Progenitor cell of endocrine pancreas (in vitro differentiated cells): ENCODE data around the gene ASCC2. TPM values are rescaled to one million over a fixed set of nuclear protein-coding genes. Genes with fewer than 3 reads are reported as not detected.
"Not testable (repeated sequence)": the region's sequence is repeated elsewhere in the genome, so short reads cannot be mapped to it uniquely, and the experiment has no call there.

ENCODE experiments used
- DNase-seq: peaks from one replicate; pipeline ENCODE4 v3.0.0; 2021; ENCODE audit warnings: low spot score; ENCODE audit not compliant: unreplicated experiment
- H3K27ac Mint-ChIP-seq: 2 replicates; pipeline ENCODE4 v1.8.0; 2021; ENCODE audit warnings: mild to moderate bottlenecking, moderate library complexity, mixed read lengths
- H3K27me3 Mint-ChIP-seq: 2 replicates; pipeline ENCODE4 v1.8.0; 2021; ENCODE audit warnings: mixed read lengths
- H3K36me3 Mint-ChIP-seq: 2 replicates; pipeline ENCODE4 v1.8.0; 2022; ENCODE audit warnings: mixed read lengths; ENCODE audit not compliant: insufficient read depth
- H3K4me1 Mint-ChIP-seq: 2 replicates; pipeline ENCODE4 v1.8.0; 2021; ENCODE audit warnings: low read depth, mixed read lengths
- H3K4me3 Mint-ChIP-seq: 2 replicates; pipeline ENCODE4 v1.8.0; 2021; ENCODE audit warnings: low read depth, mild to moderate bottlenecking, moderate library complexity, mixed read lengths
- H3K9me3 Mint-ChIP-seq: 2 replicates; pipeline ENCODE4 v1.8.0; 2021; ENCODE audit warnings: low read depth, mixed read lengths
- CTCF ChIP-seq: fragments of 200-600 bp; sonication (generic); IDR thresholded peaks from one replicate; pipeline ENCODE4 v1.5.0; 2021; ENCODE audit warnings: antibody characterized with exemption, mild to moderate bottlenecking; ENCODE audit not compliant: unreplicated experiment
- total RNA-seq: library from RNA; stranded (reverse); gene quantifications from 2 replicates; pipeline ENCODE4 v1.2.1, GENCODE V29; 2021

Gene ASCC2
- total RNA-seq, 1 donor from 2014 or later: 56.1 TPM

GRCh38 chr22:29842740-29843139 is 4.7 kb upstream of the ASCC2 start:
- Mint-ChIP-seq H3K4me1 (peaks cover 3% of the 10 kb centered on the region), H3K27ac (no peak overlapping the region), H3K36me3 (no peaks in the 10 kb centered on the region), H3K27me3 (no peaks in the 10 kb centered on the region), H3K9me3 (peaks cover 3% of the 10 kb centered on the region), H3K4me3 (no peak overlapping the region)
- DNase-seq: no peak
- TF ChIP-seq CTCF: no peak

GRCh38 chr22:29842172-29842571 is 4.1 kb upstream of the ASCC2 start:
- no peaks in the 10 kb centered on the region for H3K36me3 Mint-ChIP-seq
- H3K4me1 Mint-ChIP-seq: peaks cover 8% of the 10 kb centered on the region
- DNase-seq: no peak
- H3K27me3 Mint-ChIP-seq: no peaks in the 10 kb centered on the region
- H3K9me3 Mint-ChIP-seq: peaks cover 3% of the 10 kb centered on the region
- no peak overlapping the region for H3K27ac Mint-ChIP-seq
- H3K4me3 Mint-ChIP-seq: no peak overlapping the region
- no peak for TF ChIP-seq CTCF

GRCh38 chr22:29840498-29840897 is 2.4 kb upstream of the ASCC2 start:
- no peak for DNase-seq
- H3K36me3 Mint-ChIP-seq: no peaks in the 10 kb centered on the region
- H3K27ac Mint-ChIP-seq: no peak overlapping the region
- H3K27me3 Mint-ChIP-seq: no peaks in the 10 kb centered on the region
- H3K9me3 Mint-ChIP-seq: no peaks in the 10 kb centered on the region
- H3K4me1 Mint-ChIP-seq: peaks cover 12% of the 10 kb centered on the region
- no peak for TF ChIP-seq CTCF
- H3K4me3 Mint-ChIP-seq: no peak overlapping the region

- TF ChIP-seq CTCF: no peak
- Mint-ChIP-seq H3K27me3 (no peaks in the 10 kb centered on the region), H3K27ac (no peak overlapping the region), H3K36me3 (peaks cover 1% of the 10 kb centered on the region), H3K4me1 (peaks cover 12% of the 10 kb centered on the region), H3K4me3 (no peak overlapping the region), H3K9me3 (no peaks in the 10 kb centered on the region)
- DNase-seq: no peak
Observed at GRCh38 chr22:29839039-29839438, 965 bp upstream of the ASCC2 start.

GRCh38 chr22:29838599-29838956 is 504 bp upstream of the ASCC2 start:
- H3K4me1 Mint-ChIP-seq: peaks cover 12% of the 10 kb centered on the region
- no peaks in the 10 kb centered on the region for H3K27me3 Mint-ChIP-seq
- peak overlapping the region; percentile 92 for H3K27ac Mint-ChIP-seq
- no peak for DNase-seq
- peaks cover 1% of the 10 kb centered on the region for H3K36me3 Mint-ChIP-seq
- no peaks in the 10 kb centered on the region for H3K9me3 Mint-ChIP-seq
- H3K4me3 Mint-ChIP-seq: peak overlapping the region; percentile 94
- no peak for TF ChIP-seq CTCF

- H3K27me3 Mint-ChIP-seq, H3K27ac Mint-ChIP-seq, H3K9me3 Mint-ChIP-seq, H3K36me3 Mint-ChIP-seq, DNase-seq: not testable (repeated sequence)
- Mint-ChIP-seq H3K4me3 (peak overlapping the region; percentile 94), H3K4me1 (peaks cover 12% of the 10 kb centered on the region)
Observed at GRCh38 chr22:29836791-29837370, 1.2 kb downstream of the ASCC2 start.
